Measurements from ENCODE around the gene KIF11.

The KIF11 gene

DNA sequence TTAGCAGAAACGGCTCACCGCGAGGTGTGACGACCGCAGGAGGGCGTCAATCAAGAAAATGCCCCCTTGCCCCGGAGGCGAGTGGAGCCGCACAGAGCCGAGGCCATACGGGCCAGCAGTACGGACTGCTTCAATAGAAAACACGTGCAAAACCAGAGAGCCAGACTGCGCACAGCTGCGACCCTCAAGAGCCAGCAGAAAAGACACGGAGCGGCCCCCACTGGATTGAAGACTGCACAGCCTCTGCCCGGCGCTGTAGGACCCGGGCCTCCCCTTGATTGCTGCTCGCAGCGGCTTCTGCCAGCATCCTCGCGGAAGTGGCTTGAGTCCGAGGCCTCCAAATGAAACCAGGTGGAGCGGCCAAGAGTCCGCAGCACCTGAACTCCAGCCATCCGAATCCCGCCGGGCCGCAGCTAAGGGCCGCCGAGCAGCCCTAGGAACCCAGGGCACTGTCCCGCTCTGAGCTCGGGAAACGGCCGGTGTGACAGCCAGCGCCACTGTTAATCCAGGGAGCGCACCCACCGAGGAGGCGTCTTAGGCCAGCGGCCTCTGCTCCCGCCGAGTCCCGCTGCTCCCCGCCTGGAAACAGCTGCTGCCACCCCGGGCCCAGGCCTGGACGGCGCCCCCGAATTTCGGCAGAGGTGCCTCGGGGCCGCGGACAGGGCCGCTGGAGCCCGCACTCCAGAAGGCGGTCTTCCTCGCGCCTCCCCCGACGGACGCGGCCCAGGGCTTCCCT is 96.2 kb downstream of the KIF11 start:
- DNase-seq: peak; percentile 57

DNA sequence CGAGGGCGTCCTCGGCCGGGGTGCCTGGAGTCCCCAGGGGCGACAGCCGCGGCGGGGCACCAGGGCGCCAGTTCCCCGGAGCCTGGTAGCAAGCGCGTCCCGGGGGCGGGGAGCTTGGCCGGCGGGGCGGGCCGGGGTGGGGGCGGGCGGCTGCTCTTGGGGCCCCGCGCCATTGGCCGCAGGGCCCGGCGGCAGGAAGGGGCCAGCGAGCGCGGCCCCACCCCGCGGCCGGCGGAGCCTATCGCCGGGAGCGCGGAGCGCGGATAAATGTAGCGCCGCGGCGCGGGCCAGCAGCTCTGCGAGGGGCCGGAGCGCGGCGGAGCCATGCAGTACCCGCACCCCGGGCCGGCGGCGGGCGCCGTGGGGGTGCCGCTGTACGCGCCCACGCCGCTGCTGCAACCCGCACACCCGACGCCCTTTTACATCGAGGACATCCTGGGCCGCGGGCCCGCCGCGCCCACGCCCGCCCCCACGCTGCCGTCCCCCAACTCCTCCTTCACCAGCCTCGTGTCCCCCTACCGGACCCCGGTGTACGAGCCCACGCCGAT is 96.8 kb downstream of the KIF11 start, which contains the start of gene HHEX:
HHEX (plus strand) TSS at position 293 of the 548 bp plus-strand sequence; CDS start at position 325, 32 bp downstream.
- DNase-seq: peak; percentile 42

DNA sequence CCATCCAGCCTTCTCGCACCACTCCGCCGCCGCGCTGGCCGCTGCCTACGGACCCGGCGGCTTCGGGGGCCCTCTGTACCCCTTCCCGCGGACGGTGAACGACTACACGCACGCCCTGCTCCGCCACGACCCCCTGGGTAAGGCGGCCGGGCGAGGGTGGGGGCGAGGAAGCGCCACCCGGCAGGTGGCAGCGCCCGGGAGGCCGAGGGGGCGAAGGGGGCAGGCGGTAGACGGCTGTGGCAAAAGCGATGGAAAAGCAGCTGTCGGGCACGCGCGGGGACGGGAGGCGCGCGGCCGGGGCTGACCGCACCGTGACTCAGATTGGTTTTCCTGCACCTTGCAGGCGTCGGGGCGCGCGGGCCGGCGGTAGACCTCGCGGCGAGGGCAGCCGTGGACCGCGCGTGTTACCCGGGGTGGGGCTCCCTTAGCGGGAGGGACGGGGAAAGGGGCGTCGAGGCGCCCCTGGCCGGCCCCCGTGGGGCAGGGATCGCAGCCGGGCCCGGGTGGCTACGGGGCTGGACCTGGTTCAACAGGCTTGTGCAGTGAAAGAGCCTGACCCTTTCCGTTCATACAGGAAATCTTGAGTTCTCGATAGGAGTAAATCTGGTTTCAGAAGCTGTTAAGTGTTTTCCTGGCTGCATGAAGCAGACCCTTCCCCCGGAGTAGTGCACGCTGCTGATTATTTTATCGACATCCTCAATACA is 97.4 kb downstream of the KIF11 start:
- peak; percentile 56 for DNase-seq

DNA sequence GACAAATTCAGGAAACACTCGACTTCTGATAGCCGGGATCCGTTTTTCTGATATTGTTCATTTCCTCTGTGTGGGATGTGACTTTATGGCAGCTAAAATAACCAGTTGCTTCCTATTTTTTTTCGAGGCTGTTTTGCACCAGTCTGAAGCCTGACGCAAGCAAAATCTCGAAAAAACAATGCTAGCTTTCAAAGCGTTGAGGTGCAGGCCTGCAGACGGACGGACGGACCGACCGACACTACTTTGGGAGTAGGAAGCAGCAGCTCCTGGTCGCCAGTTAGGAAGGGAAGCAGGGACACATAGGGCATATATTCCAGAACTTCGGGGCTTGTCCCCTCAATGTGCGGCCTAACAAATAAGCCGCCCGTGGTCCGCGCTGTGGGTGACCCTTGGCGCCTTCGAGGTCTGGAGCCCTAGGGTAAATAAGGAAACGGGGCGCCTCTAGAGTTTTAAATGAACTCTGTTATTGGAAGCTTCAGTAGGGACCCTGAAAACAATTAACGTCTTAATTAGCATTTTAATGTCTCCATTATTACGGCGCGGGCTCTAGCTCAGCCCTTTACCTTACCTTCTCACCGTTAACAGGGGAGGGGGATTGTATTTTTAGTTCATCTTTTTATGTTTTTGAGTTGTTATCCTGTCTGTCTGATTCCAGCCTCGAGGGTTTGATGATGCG is 98.1 kb downstream of the KIF11 start:
- no peak for DNase-seq

DNA sequence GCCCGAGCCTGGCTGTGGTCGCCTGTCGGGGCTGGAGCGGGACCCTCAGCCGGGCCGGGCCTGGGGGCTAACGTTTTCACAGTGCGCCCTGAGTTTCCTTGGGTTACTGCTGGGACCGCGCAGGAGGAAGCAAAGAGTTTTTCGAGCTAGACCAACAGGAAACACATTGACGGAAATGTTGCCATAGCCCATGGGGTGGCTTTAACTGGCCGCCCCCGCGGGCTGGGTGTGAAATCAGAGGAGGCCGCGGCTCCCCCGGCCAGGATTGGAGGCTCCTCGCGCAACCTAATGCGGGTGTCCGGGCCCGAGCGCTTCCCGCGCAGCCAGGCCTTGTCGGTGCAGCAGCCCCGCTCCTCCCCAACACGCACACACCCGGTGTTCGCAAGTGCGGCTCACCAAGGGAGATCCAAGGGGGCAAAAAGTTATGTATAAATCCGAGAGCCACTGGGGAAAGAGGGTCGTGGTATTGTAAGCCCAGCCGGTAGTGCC is 98.7 kb downstream of the KIF11 start:
- peak; percentile 55 for DNase-seq

DNA sequence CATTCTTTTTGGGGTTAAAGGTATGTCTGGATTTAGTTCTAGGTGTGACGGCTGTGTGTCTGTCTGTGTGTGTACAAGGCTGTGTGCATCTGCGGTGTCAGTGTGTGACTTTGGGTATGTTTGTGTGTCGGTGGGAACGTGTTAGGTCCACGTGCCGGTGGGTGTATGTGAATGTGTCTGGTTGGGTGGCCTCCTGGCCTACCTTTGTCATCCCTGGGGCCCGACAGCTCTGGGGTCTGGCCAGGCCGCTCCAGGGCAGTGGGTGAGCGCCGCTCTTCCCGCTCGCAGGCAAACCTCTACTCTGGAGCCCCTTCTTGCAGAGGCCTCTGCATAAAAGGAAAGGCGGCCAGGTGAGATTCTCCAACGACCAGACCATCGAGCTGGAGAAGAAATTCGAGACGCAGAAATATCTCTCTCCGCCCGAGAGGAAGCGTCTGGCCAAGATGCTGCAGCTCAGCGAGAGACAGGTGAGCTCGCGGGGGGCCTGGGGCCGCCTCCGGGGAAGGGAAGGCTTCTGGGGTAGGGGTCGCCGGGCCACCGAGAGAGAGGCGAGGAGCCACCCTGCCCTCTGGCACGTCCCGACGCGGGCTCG is 99.2 kb downstream of the KIF11 start:
- DNase-seq: no peak

DNA sequence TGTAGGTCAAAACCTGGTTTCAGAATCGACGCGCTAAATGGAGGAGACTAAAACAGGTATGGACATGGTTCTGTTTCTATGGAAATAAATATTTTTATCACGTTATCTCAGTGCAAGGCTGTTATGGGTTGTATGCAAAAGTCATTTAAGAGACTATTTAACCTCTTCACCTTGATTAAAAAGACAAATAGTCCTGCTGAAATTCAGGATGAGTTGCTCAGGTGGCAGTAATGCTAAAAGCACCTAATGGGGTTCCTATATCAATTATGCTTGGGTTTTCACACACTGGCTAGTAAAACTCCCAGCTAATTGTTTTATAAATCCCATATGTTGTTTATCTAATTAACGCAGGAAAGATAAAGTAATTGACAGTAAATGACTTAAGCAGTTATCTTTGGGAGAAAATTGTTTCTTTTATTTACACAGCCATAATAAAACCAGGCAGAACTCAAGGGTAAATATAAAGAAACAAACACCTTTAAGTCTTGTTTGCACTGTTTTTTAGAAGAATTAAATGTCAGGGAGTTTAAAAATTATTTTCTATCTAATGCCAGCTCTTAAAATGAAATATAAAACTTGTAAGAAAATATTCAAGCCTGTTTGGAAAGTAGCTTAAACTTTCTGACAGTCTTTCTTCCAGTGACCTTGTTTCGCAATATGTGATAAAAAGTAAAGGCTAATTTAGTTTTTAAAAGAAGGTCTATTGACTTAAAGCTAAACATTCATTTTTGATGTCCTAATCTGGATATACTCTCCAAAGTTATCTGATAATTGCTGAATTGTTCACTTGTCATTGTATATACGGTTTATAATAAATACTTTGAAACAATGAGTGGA is 100.0 kb downstream of the KIF11 start:
- no peak for DNase-seq

DNA sequence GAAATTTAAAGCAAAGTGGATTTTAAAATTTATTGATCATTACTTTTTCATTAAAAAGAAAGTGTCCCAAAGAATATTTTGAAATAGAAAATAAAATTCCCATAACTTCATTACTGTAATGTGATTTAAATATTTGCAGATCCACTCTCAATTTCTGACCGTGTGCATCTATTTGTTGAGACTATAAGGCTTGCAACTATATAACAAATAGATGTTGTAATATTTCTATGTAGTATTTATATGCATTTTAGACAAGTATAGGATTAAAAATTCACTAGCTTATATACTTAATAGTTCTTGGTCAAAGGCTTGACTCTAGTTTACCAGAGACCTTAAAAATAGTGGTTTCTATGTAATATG is 100.6 kb downstream of the KIF11 start:
- no peak for DNase-seq

DNA sequence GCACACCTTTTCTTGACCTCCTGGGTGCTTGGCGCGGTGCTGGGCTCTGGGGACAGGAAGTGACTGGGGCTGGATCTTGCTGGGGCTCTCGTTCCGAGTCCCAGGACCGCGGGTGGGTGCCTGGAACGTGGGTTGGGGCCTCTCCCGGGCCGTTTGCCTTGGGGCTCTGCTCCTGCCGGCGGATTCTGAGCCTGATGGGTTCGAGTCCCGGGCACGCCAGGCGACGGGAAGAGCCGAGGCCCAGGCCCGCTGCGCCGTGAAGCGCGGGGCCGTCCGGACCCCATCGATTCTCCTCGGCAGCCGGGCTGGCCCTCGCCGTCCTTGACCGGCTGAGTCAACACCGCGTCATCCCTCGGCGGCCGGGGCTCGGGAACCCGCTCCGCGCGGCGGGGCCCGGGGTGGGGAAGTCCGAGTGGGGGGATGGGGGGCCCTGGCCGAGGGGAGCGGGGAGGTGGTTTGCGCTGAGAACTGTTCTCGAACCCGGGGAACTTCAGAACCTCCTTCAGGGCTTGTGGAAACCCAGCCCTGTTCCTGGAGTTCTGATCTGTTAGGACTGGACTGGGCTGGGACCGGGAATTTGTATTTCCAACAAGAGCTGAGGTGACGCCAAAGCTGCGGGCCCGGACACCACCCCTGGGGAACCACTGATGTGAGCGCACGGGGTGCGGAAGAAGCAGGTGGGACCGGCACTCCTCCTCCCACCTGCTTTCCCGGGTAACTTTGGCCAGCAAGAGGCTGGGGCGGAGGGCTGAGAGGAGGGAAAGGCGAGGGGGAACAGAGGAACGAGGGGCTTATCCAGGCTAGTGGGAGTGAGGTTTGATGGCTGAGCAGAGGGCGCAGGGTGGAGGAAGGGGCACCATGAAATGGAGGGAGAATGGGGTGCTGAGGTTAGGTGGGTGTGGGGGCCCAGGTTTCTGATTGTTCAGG is 103.0 kb downstream of the KIF11 start:
- no peak for DNase-seq

DNA sequence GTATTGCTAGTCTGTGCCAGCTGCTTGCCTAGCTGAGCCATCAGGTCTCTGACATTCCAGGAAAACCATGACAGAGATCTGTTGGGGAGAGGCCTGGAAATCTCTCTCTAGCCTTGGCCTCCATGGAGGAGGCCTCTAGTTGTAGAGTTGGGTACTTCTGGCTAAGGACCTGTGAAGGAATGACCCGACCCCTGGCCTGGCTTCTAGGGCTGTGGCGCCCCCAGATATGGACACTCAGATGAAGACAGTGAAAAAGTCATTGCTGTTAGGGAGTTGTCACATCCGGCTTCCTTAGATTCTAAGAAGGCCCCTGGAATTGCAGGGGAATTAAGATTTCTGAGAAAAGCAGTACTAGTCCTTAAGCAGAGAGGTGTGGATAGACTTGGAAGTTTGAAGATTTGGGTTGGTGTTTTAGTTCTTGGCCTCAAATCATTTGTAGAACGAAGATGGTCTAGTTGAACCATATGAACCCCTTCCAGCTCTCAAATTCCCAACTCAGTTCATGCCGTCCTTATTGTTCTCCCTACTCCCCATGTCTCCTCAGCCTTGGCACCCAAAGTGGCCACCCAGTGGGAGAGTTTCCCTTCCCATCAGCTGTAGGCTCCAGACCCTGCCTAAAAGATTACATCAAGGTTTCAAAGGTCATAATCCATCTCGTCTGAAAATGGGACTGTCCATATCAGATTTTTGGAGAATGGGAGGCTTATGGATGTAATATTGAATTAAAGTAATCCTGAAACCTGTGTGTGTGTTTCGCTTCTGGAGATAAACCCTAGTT is 103.9 kb downstream of the KIF11 start:
- DNase-seq: no peak

DNA sequence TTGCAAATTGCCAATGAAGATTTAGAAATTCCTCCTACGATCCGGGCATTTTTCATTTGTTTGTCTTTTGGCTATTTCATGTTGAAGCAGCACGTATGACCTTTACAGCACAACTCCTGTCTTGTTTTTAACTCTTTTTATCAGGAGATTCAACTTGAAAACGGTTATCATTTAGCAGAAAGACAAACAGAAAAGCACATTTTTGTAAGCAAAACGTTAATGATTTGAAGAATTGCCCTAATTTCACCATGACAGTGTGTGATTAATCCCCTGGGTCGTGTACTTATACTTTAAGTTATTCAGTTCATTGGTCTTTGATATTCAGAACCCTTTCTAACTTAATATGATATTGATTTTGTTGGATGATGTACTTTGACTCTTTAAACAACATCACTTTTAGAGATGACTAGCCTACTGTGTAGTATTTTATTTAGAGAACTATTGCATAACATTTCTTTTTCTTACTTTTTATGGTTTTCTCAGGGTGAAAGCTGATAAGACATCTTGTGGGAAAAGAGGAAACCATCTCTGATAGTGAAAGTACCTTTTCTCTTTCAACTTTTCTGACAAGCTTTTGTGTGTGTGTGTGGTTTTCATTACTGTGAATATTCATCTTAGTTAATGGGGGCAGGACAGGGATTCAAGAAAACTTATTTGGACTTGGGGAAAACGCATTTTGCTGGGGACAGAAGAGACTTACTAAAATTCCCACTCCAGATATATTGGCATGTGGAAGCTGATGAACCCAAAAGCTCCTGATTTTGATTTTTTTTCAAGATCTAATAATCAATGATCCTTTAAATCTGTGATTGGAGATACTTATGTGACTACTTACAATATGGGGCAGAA is 105.0 kb downstream of the KIF11 start:
- DNase-seq: no peak

DNA sequence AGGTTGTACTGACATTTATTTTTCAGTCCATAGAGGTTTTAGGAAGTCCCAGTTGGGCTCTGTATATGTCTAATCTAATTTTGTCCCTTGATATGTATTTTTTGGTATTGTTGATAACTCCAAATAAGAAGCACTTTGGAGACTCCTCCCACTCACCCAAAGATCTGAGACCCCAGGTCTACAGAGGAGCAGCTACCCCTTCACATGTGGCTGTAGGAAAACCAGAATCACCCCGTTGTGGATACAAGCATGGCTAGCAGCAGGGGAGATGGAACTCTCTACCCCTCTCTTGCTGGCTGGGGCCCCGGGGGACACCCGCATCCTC is 106.2 kb downstream of the KIF11 start:
- DNase-seq: no peak

DNA sequence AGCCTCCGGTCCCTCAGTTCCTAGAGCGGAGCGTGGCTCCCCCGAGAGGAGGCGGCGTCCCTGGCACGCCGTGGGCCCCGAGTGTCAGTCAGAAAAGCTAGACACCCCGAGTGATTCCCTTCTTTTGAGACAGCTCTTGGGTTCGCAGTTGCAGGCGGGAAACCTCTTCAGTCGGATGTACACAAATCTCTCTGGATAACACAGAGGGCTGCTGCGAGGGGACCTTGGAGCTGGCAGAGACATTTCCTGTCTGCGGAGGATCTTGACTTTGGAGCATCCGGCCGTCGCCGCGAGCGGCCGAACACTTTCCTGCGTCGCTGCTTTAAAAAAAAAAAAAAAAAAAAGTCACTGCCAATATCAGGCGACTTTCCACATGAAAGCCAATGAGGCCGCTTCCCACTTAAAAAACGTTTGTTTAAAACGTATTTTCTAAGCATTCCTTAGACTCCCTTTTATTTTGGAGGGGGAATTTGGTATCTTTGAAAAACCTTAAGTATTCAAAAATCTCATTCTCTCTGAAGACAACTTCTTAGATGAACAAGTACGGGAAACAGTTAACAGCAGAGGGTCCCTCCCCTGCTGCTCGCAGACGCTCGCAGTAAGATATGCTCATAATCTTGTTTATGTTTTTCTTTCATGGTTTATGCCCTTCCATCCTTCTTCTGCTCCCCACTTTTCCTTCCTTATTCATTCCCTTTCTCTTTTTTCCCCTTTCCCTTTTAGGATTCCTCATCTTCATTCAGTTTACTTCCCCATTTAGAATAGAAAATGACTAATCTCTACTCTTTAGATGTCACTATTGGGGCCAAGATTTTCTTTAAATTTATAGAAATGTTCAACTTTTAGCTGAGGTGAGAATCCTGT is 106.8 kb downstream of the KIF11 start:
- peak; percentile 43 for DNase-seq

DNA sequence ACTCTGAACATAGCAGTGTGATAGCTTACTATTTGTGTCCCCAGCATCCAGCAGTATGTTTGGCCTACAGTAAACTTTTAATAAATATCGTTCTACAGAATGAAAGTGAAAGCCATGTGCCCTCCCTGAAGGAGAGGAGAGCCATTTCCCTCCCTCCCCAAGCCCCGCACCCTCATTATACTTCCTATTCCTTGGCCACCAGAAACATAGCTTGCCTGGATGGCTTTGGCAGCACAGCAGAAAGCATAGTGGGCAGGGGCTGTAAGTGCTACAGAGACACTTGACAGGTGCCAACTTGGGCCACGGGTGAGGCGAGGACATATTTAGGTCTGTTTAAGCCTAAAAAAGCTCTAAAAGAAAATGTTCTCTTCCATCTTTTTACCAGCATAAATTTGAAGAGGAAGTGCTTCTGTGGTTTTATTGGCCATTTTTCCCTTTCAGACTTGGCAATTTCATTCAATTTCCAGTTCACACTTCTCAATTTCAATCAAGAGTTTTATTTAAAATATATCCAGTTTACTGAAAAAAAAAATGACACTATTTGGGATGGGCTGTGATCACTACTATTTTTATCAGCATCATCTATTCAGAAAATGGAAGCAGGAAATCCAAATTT is 109.5 kb downstream of the KIF11 start:
- no peak for DNase-seq
